Prostate gland (tissue), 2 donors: ENCODE results near the gene FBXL17. TPM values are rescaled to one million over a fixed set of nuclear protein-coding genes. Genes with fewer than 3 reads are reported as not detected.

Experiments
- DNase-seq: peaks from one replicate; pipeline ENCODE4 v3.0.0-alpha.2; 2019; ENCODE audit warnings: low spot score
- H3K27ac ChIP-seq, 2 donors: fragments of 200-600 bp; sonication (generic); 2 replicates each; pipeline ENCODE4 v1.5.1; 2017 to 2019
- H3K27me3 ChIP-seq: fragments of 200-600 bp; sonication (generic); replicated peaks from 2 replicates; pipeline ENCODE4 v1.5.1; 2019; ENCODE audit not compliant: insufficient read depth
- H3K36me3 ChIP-seq, 2 donors: fragments of 200-600 bp; sonication (generic); 1 replicate in 1 of 2; 2 replicates in 1 of 2; pipeline versions ENCODE4 v1.5.1 to v1.8.1; 2017 to 2019
- H3K4me1 ChIP-seq: fragments of 200-600 bp; sonication (generic); replicated peaks from 2 replicates; pipeline ENCODE4 v1.5.1; 2019
- H3K4me3 ChIP-seq, 2 donors: fragments of 200-600 bp; sonication (generic); 2 replicates each; pipeline ENCODE4 v1.5.1; 2017 to 2019
- H3K9me3 ChIP-seq: fragments of 200-600 bp; sonication (generic); 2 replicates; pipeline ENCODE4 v1.5.1; 2017
- POLR2A ChIP-seq: fragments of 450-650 bp; IDR thresholded peaks from one replicate; pipeline ENCODE4 v1.6.1; 2016; ENCODE audit warnings: antibody characterized with exemption, mild to moderate bottlenecking
- POLR2AphosphoS5 ChIP-seq: sonication (generic); formaldehyde crosslinking; IDR thresholded peaks from one replicate; pipeline ENCODE4 v1.6.1; 2017; ENCODE audit warnings: antibody characterized with exemption
- WGBS: methylation state at CpG from one replicate; pipeline ENCODE4 v1.1.5; 2018; 5-methylcytosine and 5-hydroxymethylcytosine counted together
- intact Hi-C: fragments of 100-400 bp; cut with DNase I; formaldehyde crosslinking; loops from one replicate; pipeline ENCODE4 v1.14.2; 2022
- total RNA-seq, 2 donors: library from RNA; depleted of rRNA; stranded (reverse); fragments of >200 nt; gene quantifications; one replicate each; pipeline ENCODE4 v1.1.0, GENCODE V29; 2016
- TF ChIP-seq, protein P1 (sequence below), 4 experiments: fragments of 200-600 bp in 2 of 4; fragments of 450-650 bp in 2 of 4; sonication (generic) in 2 of 4; IDR thresholded peaks; 1 replicate in 3 of 4; 2 replicates in 1 of 4; pipeline ENCODE4 v1.5.1; 2016 to 2019; ENCODE audit warnings: antibody characterized with exemption in 4 of 4, mild to moderate bottlenecking in 2 of 4, moderate library complexity in 2 of 4

The FBXL17 gene
- total RNA-seq, 2 donors from 2014 or later: 14.8 to 30.4 TPM

DNA sequence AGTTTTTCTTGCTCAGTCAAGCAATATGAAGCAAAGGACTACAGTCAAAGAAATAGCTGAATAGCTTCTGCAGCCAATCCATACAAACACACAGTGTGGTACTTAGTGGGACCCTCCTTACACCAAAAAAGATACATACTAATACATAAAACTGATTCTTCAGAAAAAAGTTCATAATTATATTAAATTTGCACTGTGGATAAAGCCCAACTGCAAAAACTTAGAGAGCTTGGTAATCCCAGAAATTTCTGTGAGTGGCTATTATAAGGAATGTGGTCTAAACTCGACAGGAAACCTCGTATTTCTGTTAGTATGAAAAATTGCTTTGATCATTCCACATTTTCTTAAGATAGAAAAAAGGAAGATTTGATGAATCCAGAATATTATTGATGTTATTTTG lies 245.4 kb downstream of the FBXL17 start:
- Histone ChIP-seq H3K27ac (no peak overlapping the region), H3K36me3 (no peaks in the 10 kb centered on the region), H3K4me1 (no peaks in the 10 kb centered on the region), H3K27me3 (no peaks in the 10 kb centered on the region), H3K4me3 (no peak overlapping the region), H3K9me3 (no peaks in the 10 kb centered on the region)
- DNase-seq: no peak
- intact Hi-C loops: no loop called here
- WGBS: 59% methylated on average over 2 of the region's 2 CpGs
- TF ChIP-seq POLR2AphosphoS5: no peak

DNA sequence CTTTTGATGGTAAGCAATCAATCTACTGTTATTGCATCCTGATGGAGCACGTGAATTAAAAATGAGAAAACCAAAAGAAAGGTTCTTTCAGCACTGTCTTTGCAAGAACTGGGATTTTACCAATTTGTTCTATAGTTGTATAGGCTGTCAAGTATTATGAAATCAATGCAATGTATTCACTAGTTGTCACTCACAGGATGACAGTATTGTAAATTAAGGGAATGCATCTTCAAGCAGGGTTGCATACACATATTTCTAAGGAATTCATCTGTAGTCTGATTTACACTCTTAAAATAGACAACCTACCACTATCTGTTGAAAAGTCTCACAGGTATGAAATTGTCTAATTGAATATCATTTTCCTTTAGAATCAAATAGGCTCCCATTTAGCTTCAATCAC lies 252.8 kb downstream of the FBXL17 start:
- no peak overlapping the region for H3K27ac ChIP-seq
- H3K9me3 ChIP-seq: no peaks in the 10 kb centered on the region
- no peak for DNase-seq
- intact Hi-C loops: no loop called here
- no peak overlapping the region for H3K4me3 ChIP-seq
- H3K27me3 ChIP-seq: no peaks in the 10 kb centered on the region
- H3K36me3 ChIP-seq: no peaks in the 10 kb centered on the region
- H3K4me1 ChIP-seq: no peaks in the 10 kb centered on the region
- no peak for TF ChIP-seq POLR2A
- TF ChIP-seq, protein P1, sequence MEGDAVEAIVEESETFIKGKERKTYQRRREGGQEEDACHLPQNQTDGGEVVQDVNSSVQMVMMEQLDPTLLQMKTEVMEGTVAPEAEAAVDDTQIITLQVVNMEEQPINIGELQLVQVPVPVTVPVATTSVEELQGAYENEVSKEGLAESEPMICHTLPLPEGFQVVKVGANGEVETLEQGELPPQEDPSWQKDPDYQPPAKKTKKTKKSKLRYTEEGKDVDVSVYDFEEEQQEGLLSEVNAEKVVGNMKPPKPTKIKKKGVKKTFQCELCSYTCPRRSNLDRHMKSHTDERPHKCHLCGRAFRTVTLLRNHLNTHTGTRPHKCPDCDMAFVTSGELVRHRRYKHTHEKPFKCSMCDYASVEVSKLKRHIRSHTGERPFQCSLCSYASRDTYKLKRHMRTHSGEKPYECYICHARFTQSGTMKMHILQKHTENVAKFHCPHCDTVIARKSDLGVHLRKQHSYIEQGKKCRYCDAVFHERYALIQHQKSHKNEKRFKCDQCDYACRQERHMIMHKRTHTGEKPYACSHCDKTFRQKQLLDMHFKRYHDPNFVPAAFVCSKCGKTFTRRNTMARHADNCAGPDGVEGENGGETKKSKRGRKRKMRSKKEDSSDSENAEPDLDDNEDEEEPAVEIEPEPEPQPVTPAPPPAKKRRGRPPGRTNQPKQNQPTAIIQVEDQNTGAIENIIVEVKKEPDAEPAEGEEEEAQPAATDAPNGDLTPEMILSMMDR (IDR thresholded peaks at IDR 0.05): no peak
- TF ChIP-seq POLR2AphosphoS5: no peak
- 98% methylated on average over 1 of the region's 1 CpG for WGBS

- Histone ChIP-seq H3K36me3 (no peaks in the 10 kb centered on the region), H3K27ac (no peak overlapping the region), H3K4me3 (no peak overlapping the region), H3K4me1 (no peaks in the 10 kb centered on the region), H3K9me3 (no peaks in the 10 kb centered on the region), H3K27me3 (no peaks in the 10 kb centered on the region)
- no peak for DNase-seq
- WGBS: 89% methylated on average over 3 of the region's 3 CpGs
- intact Hi-C loops: no loop called here
- TF ChIP-seq POLR2A: no peak
- TF ChIP-seq, protein P1 (IDR thresholded peaks at IDR 0.05): no peak
- TF ChIP-seq POLR2AphosphoS5: no peak
Measured at GRCh38 chr5:108125771-108126511, 256.0 kb downstream of the FBXL17 start.

DNA sequence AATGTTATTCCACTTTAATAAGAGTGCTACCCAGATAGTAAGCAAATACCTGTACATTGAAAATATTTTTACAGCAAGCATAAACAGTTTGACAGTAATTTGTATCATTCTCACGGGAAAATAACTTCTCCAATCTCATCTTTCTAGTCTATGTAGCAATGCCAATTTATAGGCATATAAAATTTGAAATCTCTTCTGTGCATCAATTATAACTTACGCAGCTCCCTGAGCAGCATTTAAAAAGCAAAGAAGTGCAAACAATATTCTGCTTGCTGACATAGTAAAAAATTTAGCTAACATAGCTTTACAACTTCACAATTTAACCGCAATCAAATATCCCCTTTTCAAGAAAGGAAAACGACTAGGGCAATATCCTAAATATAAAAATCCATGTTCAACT lies 257.3 kb downstream of the FBXL17 start:
- no peak for DNase-seq
- TF ChIP-seq POLR2A (no peak), POLR2AphosphoS5 (no peak)
- TF ChIP-seq, protein P1 (IDR thresholded peaks at IDR 0.05): no peak
- H3K27ac ChIP-seq: no peak overlapping the region
- no peaks in the 10 kb centered on the region for H3K9me3 ChIP-seq
- no peaks in the 10 kb centered on the region for H3K27me3 ChIP-seq
- no peaks in the 10 kb centered on the region for H3K4me1 ChIP-seq
- no peaks in the 10 kb centered on the region for H3K36me3 ChIP-seq
- intact Hi-C loops: no loop called here
- H3K4me3 ChIP-seq: no peak overlapping the region
- 51% methylated on average over 4 of the region's 4 CpGs for WGBS

DNA sequence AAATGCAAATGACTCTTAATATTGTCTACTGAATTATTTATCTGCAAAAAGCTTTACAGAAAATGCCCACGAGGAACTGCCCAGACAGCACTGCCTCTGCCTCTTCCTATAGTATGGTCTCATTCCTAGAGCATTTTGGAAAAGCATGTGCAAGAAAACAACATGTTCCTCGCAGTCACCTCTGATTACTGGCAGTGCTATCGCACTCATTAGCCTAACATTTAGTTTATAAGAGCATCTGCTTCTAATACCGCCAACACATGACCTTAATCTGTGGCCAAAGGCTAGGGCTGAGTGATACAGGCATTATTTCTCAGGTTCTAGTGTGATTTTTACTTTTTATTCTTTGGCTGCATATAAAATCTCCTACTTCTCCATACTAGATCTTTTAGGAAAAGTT lies 259.2 kb downstream of the FBXL17 start:
- H3K27me3 ChIP-seq: no peaks in the 10 kb centered on the region
- intact Hi-C loops: no loop called here
- H3K4me1 ChIP-seq: no peaks in the 10 kb centered on the region
- no peak for DNase-seq
- H3K27ac ChIP-seq: no peak overlapping the region
- TF ChIP-seq, protein P1 (IDR thresholded peaks at IDR 0.05): no peak
- TF ChIP-seq POLR2AphosphoS5 (no peak), POLR2A (no peak)
- no peaks in the 10 kb centered on the region for H3K9me3 ChIP-seq
- no peaks in the 10 kb centered on the region for H3K36me3 ChIP-seq
- no peak overlapping the region for H3K4me3 ChIP-seq
- WGBS: 85% methylated on average over 4 of the region's 4 CpGs
